Fibroblast of skin of right biceps (primary cell): Measurements from ENCODE around the gene TNFRSF11A.

Source experiments
- DNase-seq: peaks from one replicate; pipeline ENCODE4 v3.0.0-alpha.2; 2013

The TNFRSF11A gene

DNA sequence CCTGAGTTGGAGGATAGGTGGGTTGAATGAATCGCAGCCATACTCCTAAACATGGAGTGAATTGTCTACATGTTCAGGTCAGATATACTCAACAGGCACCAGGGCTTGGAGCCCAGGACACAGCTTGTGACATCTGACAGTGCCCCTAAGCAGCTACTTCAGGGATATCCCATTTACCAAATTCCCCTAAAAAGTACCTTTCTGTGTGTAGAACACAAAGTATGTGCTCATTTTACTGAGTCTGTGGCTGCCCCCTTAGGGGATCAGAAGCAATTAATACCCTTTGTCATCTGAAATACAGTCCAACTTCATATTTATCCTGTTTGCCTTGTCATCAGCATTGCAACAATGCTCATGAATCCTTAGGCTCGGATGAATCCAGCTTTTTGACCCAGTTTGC is 20.8 kb downstream of the TNFRSF11A start:
- no peak for DNase-seq

DNA sequence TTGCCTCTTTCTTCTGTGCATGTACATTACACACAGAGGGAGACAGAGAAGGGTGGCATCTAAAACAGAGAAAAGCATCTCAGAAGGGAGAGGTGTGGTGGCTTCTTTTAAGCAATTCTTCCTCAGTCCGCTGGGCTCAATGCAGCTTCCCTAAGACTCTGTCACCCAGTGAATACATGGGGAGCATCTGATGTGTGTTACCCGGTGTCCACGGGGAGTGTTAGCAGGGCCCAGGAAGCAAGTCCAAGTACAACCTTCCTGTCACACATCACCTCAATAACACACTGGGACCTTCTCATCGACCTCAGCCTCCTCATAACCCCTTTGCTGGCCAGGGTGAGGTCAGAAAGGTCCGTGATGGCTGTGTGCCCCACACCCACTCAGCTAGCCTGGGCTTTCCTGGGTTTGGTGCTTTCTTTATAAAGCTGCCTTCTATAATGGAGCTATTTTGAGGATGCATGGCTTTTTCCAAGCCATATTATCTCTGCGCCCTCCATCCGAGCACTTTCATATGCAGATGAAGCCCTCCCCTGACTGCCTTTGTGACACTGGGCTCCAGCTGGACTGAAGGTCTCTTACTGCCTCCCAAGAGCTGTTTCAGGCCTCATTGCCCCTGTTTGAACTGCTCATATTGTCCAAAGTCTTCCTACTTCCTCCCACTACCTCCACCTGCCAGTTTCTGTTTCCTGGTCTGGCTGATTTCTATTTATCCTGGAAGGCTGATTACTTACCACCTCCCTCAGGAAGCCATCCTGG is 21.4 kb downstream of the TNFRSF11A start:
- DNase-seq: no peak

DNA sequence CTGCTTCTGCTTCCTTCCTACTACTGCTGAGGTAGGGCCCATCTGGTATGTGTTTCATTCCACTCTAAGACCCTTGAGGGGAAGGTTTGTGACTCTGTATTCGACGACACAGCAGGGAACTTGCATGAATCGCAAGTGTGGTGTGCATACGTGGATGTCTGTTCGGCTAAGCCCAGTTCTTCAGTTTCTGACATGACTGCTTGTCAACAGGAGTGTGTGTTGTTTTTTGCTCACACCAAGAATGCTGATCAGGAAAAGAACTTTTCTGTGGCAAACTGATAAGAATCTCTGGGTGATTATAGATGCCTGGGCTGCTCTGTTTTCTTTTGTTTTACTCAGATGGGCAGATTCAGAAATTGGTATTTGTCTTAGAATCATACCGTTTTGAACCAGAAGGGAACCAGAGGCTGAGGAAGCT is 22.0 kb downstream of the TNFRSF11A start:
- DNase-seq: no peak

DNA sequence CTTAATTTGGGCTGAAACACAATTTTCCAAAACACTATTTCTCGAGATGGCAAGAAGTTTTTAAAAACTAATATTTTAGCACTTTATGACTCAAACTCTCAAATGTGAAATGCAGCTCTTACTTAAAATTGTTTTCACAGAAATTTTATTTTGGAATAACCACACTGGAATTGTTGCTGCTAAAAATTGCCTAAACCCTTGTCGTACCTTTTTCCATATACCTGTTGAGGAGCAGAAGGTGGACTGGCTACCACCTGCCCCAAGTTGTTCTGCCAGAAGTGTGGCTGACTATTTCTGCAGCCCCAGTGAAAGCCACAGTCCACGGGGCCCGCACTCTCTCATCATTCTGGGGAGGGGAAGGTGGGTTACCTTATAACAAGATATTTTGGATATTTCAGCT is 23.4 kb downstream of the TNFRSF11A start:
- no peak for DNase-seq

DNA sequence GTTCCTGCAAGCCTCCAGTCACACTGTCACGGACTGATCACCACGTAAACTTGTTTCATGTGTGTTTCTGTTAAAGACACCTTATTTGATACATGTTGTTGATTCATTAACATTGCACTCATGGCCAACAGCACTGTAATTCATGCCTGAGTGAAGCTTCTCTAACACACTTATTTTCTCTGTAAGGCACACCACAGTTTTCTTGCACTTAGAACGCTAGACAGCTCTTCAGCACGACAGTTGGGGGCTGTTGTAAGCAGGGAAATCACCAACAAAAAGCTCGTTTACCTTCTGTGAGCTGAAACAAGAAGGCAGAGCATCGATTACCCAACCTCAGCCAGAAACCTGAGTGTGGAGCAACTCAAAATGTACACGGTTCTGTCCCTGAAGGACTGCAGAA is 28.1 kb downstream of the TNFRSF11A start:
- DNase-seq: no peak

DNA sequence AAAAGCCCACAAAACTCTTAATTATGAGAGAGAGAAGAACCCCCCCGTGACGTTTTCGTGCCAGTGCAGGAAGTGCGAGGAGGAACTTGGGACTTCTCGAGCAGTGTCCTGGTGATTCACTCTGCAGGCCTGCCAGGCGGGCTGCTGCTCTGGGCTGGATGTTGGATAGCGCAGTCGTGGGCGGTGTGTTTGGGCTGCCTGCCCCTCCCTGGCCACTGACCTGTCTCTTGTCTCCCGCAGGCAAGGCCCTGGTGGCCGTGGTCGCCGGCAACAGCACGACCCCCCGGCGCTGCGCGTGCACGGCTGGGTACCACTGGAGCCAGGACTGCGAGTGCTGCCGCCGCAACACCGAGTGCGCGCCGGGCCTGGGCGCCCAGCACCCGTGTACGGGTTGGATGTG is 29.0 kb downstream of the TNFRSF11A start:
- no peak for DNase-seq

DNA sequence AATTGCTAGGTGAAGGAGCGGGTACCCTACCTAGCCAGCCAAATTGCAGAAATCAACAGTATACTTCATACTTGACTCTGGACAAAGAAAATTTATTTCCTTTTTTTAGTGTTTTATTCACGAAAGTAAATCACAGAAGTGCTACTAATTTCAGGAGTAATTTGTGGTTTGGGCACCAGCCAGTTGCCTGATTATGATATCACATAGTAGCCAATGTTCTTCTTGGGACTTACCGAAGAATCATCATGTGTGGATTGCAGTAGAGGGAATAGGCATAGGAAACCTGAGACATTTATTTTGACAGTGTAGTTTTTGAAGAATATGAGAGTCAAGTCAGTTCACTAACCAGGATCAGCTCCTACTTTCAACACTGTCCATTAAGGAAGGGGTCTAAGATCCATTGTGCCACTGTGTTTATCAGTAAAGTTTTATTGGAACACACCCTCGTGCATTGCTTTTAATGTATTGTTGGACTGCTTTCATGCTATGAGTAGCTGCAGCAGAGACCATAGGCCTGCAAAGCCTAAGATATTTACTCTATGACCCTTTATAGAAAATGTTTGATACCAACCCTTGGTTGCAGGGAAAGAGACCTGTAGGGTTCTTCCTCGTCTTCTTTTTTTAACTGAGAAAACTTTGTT is 32.1 kb downstream of the TNFRSF11A start:
- no peak for DNase-seq

DNA sequence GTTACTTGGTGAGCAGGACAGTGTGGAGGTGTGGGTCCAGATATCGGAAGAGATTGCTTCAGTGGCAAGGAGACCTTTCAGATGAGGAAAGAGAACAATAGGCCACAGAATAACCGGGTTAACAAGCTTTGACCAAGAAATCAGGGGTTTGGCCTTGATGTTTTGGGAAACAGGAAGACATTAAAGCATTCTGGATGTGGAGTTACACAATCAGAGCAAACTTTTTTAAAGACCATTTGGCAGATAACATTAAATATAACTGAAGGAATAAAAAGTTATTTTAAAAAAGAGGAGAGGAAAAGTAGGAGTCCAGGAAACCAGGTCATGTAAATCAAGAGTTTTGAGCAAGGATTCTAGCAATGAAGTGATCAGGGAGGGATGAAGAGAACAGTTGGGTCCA is 35.7 kb downstream of the TNFRSF11A start:
- DNase-seq: no peak

DNA sequence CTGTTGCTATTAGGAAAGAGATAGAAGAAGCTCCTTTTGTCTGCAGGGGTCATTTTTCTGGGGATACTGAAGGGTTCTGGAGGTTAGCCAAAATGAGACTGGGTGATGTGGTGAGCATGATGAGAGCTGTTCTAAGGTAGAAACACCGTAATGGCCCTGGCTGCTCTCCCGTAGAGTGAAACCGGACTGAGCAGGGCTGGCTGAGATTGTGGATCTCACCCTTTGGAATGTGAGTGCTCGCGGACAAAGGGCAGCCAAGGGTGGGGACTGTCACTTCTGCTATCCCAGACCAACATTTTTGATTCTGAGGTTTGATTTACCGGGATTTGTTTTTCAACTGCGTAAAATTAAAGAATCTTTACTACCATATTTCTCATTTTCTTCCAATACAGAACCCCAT is 36.2 kb downstream of the TNFRSF11A start:
- no peak for DNase-seq

DNA sequence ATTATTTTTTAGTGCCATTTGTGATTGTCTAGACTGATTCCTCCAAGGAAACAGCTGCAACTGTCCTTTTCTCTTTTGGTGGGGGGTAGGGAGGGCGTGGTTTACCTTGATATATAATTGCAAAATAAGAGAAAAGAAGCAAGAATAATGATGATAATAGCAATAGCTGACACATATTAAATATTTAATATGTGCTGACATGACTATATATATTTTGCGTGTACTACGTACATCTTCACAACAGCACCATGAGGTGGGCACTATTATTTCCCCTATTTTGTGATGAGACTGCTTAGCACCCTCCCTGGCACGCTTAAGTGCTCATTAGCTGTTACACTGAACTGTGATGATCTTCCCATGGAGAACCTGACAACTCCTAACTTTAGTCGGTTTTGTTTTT is 39.4 kb downstream of the TNFRSF11A start:
- no peak for DNase-seq

DNA sequence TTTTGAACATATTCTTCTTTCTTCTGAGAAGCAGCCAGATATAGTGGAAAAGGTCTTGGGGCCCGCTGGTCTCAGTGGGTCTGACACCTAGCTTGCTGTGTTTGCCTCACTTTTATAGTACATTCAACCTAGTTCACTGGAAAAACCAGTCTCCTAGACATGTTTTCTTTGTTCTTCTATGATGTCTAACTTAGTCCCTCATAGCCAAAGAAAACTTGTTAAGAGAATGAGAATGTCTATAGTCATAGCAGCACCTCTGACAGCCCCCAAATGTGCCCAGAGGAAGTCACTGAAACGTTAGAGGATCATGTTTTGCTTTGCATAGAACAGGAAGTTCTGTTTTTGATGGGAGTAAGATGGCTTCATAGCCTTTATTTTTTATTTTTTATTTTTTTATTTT is 40.3 kb downstream of the TNFRSF11A start:
- no peak for DNase-seq

DNA sequence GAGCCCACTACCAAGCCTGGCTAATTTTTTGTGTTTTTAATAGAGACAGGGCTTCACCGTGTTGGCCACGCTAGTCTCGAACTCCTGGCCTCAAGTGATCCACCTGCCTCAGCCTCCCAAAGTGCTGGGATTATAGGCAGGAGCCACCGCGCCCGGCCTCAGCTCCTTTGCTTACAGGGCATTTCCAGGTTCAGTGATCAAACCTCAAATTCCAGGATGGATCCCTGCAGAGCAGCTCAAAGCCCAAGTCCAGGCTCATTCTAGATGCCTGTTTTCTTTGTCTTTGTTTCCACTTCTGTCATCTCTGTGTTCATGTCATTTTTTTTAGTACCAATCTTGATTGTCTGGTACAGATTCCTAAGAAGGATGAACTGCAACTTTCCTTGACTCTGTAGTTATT is 41.9 kb downstream of the TNFRSF11A start:
- no peak for DNase-seq

DNA sequence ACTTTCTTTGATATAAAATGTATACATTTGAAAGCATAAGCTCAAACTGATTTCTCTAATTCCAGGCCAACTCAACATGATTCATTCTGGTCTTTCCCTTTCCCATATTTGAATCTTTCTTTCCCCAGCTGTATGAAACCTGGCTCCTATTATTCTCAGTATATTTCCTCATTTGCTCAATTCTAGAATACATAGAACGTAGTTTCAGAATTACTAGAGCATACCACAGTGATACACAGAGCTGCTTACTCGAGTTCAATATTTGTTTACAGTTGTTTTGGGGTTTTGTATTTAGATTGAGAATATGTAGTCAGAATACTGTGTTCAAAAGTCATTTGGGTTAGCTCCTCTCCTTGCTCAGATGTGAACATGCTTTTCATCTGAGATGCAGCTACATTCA is 43.0 kb downstream of the TNFRSF11A start:
- no peak for DNase-seq

DNA sequence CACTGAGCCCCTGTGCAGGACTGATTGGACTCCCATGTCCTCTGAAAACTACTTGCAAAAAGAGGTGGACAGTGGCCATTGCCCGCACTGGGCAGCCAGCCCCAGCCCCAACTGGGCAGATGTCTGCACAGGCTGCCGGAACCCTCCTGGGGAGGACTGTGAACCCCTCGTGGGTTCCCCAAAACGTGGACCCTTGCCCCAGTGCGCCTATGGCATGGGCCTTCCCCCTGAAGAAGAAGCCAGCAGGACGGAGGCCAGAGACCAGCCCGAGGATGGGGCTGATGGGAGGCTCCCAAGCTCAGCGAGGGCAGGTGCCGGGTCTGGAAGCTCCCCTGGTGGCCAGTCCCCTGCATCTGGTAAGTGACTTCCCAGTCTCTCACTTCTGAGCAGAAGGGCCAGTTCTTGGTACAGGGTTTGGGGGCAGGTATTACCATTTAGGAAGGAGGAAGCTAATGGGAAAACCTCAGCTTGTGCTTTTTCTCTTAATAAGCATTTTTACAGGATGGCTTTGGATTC is 44.1 kb downstream of the TNFRSF11A start:
- DNase-seq: no peak

DNA sequence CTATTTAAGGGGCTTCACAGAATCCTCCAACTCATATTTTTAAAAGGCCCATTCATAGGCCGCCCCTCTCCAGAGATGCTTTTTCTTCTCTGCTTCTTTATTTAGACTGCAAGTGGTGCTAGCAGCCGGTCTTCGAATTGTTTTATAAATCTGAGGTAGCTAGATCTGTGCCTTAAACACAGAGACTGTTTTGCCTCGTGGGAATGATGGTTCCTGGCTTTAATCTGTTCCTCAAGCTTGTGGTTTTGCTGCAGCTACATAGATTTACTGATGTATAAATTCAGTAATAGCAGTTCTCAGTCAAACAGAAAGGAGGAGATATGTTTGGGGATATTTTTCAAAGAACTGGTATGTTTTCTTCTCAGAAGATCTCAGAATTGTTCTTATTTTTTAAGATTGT is 45.3 kb downstream of the TNFRSF11A start:
- DNase-seq: no peak

DNA sequence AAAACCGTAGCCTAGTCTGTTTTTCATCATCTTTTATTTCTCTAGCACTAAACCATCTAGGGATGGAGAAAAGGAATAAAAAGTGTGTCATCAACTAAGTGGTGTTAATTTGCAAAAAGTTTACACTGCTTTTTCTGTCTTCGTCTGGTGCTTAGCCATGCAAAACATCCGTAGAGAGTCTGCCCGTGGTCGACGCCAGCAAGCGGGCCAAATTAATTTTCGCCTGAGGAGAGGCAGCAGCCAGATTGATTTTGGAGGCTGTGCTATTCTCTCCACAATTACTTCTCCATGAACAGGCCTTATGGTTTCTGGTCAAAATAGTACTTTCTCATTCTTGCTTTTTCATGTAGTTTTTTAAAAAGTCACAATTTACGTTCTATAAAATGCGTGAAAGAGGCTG is 46.3 kb downstream of the TNFRSF11A start:
- no peak for DNase-seq

DNA sequence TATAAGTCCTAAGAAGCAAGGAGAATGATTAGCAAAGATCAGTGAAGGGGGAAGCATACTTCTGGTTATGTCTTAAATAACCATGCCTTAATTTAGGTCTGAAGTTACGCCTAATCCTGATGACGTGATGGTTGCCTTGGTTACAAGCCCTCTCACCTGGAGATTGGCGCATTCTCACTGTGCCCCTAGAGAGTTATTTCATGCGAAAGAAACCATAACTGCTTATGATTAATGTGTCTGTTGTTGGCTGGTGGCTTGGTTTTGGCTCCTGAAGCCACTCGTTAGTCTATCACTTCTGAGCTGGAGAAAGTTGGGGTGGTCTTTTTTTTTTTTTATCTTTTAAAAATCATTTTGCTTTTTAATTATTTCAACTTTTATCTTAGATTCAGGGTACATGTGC is 47.0 kb downstream of the TNFRSF11A start:
- DNase-seq: no peak

DNA sequence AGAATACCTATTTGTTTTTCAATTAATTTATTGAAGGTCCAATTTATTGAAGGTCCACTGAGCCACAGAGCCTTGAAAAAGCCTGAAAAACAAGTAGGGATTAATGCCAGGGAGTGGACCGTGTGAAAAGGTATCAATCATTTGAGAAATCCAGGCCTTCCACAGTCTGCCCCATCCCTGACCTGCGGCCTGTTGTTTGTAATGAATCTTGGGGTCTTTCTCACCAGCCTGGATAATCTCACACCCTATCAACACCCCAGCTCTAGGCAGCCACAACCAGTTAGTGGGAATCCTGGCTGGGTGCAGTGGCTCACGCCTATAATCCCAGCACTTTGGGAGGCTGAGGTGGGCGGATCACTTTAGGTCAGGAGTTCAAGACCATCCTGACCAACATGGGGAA is 47.8 kb downstream of the TNFRSF11A start:
- DNase-seq: no peak

DNA sequence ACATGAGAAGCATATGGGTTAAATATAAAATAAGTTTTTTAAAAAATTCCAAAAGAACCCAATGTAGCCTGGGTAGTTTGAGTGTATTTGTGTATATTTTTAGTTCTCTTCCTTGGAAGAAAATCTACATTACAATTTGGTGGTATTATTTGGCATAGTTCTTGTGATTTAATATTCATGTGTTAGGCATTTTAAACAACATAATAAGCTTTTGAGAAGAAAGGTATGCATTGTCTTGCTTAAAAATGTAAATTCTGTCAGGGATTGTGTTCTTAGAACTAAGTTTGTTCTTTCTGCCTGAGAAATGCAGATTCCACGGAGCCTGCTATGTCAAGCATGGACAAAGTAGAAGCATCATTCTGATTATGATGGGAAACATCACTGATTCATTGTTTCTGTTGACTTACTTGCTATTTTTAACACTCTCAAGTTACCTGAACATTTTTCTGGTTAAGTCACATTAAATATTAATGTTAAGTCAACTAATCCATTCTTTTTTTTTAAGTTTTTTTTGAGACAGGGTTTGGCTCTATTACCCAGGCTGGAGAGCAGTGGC is 49.4 kb downstream of the TNFRSF11A start:
- DNase-seq: no peak

DNA sequence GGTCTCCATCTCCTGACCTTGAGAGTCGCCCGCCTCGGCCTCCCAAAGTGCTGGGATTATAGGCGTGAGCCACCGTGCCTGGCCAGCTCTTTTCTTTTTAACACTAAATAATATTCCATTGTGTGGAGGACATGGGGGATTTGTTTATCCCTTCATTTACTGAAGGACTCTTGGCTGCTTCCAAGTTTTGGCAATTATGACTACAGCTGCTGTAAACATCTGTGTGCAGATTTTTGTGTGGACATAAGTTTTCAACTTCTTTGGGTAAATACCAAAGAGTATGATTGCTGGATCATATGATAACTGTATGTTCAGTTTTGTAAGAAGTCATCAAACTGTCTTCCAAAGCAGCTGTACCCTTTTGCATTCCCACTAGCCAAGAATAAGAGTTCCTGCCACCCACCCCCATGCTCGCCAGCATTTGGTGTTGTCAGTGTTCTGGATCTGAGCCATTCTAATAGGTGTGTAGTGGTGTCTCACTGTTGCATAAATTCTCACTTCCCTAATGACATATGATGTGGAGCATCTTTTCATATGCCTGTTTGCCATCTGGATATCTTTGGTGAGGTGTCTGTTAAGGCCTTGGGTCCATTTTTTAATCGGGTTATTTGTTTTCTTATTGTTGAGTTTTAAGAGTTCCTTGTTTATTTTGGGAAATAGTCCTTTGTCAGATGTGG is 52.2 kb downstream of the TNFRSF11A start:
- no peak for DNase-seq

DNA sequence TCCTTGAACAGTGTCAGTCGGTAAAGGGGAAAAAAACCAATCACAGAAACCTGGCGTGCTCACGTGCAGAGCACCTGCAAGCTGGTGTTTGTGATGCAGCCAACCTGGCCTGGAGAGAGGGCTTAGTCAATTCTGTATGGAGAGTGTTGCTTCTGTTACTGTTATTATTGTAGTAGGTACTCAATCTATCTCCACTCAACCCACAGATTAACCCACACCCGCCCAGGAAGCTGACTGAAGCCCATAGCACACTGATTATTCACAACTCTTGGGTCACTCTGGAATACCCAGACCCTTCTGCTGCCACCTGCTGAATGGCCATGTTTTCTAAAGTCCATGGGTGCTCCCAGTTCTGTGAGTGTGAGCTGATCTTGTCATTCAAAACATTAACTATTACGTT is 53.9 kb downstream of the TNFRSF11A start:
- no peak for DNase-seq

DNA sequence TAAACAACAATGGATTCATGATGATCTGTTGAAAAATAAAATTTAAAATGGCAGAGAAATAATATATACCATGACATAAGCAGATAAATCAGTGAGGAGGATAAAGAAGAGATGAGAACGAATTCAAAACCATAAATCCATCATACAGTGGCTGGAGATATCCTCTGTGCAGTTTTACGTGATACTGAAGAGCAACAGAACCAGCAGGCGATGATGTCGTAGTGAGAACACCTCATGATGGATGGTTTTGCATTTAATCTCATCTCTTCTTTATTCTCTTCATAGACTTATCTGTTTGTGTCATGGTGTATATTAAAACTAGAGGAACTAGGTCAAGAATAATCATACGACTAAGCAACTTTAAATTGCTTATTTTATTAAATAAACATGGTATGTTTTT is 56.3 kb downstream of the TNFRSF11A start:
- DNase-seq: no peak

DNA sequence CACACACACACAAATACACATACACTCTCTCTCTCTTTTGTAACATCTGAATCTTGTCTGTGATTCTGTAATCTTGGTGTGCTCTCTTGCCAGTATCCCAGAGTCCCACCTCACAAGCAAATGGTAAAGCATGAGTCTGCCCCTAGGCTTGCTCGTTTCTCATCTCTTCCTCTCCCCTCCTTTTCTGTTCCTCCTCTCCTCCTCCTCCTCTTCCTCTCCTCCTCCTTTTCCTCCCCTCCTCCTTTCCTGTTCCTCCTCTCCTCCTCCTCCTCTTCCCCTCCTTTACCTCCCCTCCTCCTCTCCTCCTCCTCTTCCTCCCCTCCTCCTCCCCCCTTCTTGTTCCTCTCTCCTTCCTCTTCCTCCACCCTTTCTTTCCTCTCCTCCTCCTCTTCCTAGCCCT is 59.0 kb downstream of the TNFRSF11A start:
- no peak for DNase-seq

DNA sequence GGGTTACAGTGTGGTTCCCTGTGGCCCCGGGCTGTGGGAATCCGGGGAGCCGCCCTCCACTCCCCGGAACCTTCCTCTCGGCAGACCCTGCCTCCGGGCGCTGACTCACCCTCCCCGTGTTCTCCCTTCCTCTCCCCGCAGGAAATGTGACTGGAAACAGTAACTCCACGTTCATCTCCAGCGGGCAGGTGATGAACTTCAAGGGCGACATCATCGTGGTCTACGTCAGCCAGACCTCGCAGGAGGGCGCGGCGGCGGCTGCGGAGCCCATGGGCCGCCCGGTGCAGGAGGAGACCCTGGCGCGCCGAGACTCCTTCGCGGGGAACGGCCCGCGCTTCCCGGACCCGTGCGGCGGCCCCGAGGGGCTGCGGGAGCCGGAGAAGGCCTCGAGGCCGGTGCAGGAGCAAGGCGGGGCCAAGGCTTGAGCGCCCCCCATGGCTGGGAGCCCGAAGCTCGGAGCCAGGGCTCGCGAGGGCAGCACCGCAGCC is 59.5 kb downstream of the TNFRSF11A start:
- DNase-seq: peak; percentile 7
